Activated T-cell treated with anti-CD3 and anti-CD28 coated beads, Interleukin-2, amount 50 U/mL, for 72 hours (primary cell): ENCODE data around the gene SH3TC2. TPM values are rescaled to one million over a fixed set of nuclear protein-coding genes. Genes with fewer than 3 reads are reported as not detected.

Source experiments
- ATAC-seq, 2 donors: fragments of 150-1000 bp; cut with Tn5 transposase; replicated peaks in 1 of 2; 2 replicates each; pipeline ENCODE4 v1.10.0; 2021; ENCODE audit warnings: moderate library complexity in 2 of 2, mild to moderate bottlenecking in 1 of 2
- DNase-seq, 2 donors: peaks; one replicate each; pipeline ENCODE4 v3.0.0; 2021 to 2022; ENCODE audit warnings: mixed read lengths in 1 of 2
- H3K27ac Mint-ChIP-seq: one replicate; pipeline ENCODE4 v1.8.0; 2022; ENCODE audit warnings: mild to moderate bottlenecking, moderate library complexity, mixed read lengths
- H3K27me3 Mint-ChIP-seq: one replicate; pipeline ENCODE4 v1.8.0; 2022; ENCODE audit warnings: low read depth, mixed read lengths
- H3K36me3 Mint-ChIP-seq, 2 donors: one replicate each; pipeline ENCODE4 v1.8.0; 2022; ENCODE audit warnings: mixed read lengths in 2 of 2, mild to moderate bottlenecking in 1 of 2; ENCODE audit not compliant: insufficient read depth in 2 of 2
- H3K4me1 Mint-ChIP-seq: one replicate; pipeline ENCODE4 v1.8.0; 2022; ENCODE audit warnings: low read depth, mixed read lengths
- H3K4me3 Mint-ChIP-seq, 2 donors: one replicate each; pipeline ENCODE4 v1.8.0; 2022; ENCODE audit warnings: mild to moderate bottlenecking in 2 of 2, mixed read lengths in 2 of 2, moderate library complexity in 2 of 2
- H3K9me3 Mint-ChIP-seq, 2 donors: one replicate each; pipeline ENCODE4 v1.8.0; 2022; ENCODE audit warnings: mixed read lengths in 2 of 2
- total RNA-seq, 2 donors: library from RNA; stranded (reverse); gene quantifications; one replicate each; pipeline ENCODE4 v1.2.3, GENCODE V29; 2022

Gene SH3TC2
- total RNA-seq, 2 donors from 2014 or later = 0.24 TPM; not detected in 1

- Mint-ChIP-seq H3K4me3 (no peak overlapping the region), H3K27ac (no peak overlapping the region), H3K4me1 (peaks cover 5% of the 10 kb centered on the region), H3K9me3 (no peaks in the 10 kb centered on the region), H3K36me3 (no peaks in the 10 kb centered on the region), H3K27me3 (peaks cover 13% of the 10 kb centered on the region)
- DNase-seq (no peak), ATAC-seq (no peak)
Observed at GRCh38 chr5:148966938-148967337, 95.9 kb downstream of the SH3TC2 start.

DNA sequence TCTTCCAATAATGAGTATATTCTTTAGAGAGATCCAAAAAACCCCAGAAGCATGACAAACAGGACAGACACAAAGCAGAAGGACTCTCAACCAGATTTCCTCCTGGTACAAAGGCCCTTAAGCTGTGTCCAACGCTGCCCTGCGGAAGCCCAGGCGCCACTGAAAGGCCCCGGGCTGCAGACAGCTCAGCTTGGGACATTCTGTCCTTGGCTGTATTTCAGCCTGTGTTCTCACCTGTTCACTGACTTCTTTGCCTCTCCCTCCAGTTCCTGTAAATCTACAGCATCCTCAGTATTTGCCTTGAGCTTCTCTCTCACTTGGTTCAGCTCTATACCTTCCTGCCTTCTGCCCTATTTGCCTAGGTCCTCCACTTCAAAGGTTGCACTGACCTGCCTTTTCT lies 96.5 kb downstream of the SH3TC2 start:
- Mint-ChIP-seq H3K27ac (no peak overlapping the region), H3K9me3 (no peaks in the 10 kb centered on the region), H3K27me3 (peaks cover 13% of the 10 kb centered on the region), H3K4me3 (no peak overlapping the region), H3K4me1 (peaks cover 5% of the 10 kb centered on the region), H3K36me3 (no peaks in the 10 kb centered on the region)
- no peak for ATAC-seq
- no peak for DNase-seq

DNA sequence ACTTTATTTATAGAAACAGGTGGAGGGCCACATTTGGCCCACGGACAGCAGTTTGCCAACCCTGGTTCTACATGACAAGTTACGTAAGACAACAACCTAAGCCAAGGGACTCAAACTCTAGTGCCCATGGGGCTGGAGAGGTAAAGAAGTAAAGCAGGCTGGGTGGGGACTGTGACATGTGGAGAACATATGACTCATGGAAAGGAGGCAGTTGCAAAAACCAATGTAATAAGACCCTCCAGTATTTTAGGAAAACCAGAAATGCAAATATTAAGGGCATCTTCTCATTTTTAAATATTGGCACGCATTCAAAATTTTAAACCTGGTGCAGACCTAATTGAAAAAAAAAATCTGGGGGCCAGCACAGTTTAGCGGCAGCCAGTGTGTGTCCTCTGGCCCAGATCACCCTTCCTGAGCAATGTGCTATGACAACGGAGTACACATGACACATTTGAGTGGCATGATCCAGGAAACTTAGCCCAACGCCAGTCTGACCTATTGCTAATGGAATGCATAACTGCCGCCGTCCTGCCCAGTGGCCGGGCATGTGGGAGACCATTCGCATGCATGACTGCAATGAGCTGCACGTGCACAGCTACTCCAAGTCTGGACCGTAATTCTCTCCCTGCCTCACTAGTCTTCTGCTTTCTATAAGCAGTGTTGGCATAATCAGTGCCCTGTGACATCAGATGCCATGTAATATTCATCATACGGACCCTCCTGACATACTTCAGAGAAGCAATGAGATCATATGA lies 97.2 kb downstream of the SH3TC2 start:
- ATAC-seq = no peak

GRCh38 chr5:148963664-148964063 lies 99.2 kb downstream of the SH3TC2 start:
- Mint-ChIP-seq H3K36me3 (no peaks in the 10 kb centered on the region), H3K4me1 (peaks cover 5% of the 10 kb centered on the region), H3K27ac (no peak overlapping the region), H3K9me3 (no peaks in the 10 kb centered on the region), H3K4me3 (no peak overlapping the region), H3K27me3 (peaks cover 22% of the 10 kb centered on the region)
- DNase-seq (no peak), ATAC-seq (no peak)

More for the DNA sequence above, 97.2 kb downstream of the SH3TC2 start:
- H3K4me3 Mint-ChIP-seq = no peak overlapping the region
- no peak for DNase-seq
- H3K9me3 Mint-ChIP-seq = no peaks in the 10 kb centered on the region
- H3K4me1 Mint-ChIP-seq = peaks cover 5% of the 10 kb centered on the region
- H3K27me3 Mint-ChIP-seq = peaks cover 13% of the 10 kb centered on the region
- H3K36me3 Mint-ChIP-seq = no peaks in the 10 kb centered on the region
- no peak overlapping the region for H3K27ac Mint-ChIP-seq

- Mint-ChIP-seq H3K27ac (no peak overlapping the region), H3K27me3 (peaks cover 29% of the 10 kb centered on the region), H3K4me3 (no peak overlapping the region), H3K9me3 (no peaks in the 10 kb centered on the region), H3K4me1 (peaks cover 5% of the 10 kb centered on the region), H3K36me3 (no peaks in the 10 kb centered on the region)
- ATAC-seq (no peak), DNase-seq (no peak)
Observed at GRCh38 chr5:148962761-148963324, 100.0 kb downstream of the SH3TC2 start.

DNA sequence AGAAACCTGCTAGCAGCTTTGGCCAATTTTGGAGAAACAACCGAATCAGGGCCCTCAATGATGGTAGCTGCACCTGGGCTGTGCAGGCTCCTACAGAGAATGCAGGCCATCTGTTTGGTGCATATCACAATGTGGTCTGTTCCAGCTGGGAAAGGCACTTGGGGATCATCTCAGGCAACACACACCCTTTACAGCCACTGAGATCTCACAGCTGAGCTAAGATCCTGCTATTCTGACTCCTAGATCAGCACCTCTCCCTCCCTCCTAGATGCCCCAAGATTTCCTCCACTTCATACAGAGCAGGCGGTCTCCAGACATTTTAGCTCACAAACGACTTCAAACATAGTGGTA lies 100.7 kb downstream of the SH3TC2 start:
- Mint-ChIP-seq H3K36me3 (no peaks in the 10 kb centered on the region), H3K9me3 (no peaks in the 10 kb centered on the region), H3K4me3 (no peak overlapping the region), H3K27me3 (peaks cover 30% of the 10 kb centered on the region), H3K27ac (no peak overlapping the region), H3K4me1 (peaks cover 5% of the 10 kb centered on the region)
- DNase-seq (no peak), ATAC-seq (no peak)

GRCh38 chr5:148961261-148962199 lies 101.3 kb downstream of the SH3TC2 start:
- no peaks in the 10 kb centered on the region for H3K9me3 Mint-ChIP-seq
- no peaks in the 10 kb centered on the region for H3K36me3 Mint-ChIP-seq
- ATAC-seq (no peak), DNase-seq (no peak)
- H3K27me3 Mint-ChIP-seq = peaks cover 26% of the 10 kb centered on the region
- H3K27ac Mint-ChIP-seq = no peak overlapping the region
- H3K4me1 Mint-ChIP-seq = peaks cover 5% of the 10 kb centered on the region
- no peak overlapping the region for H3K4me3 Mint-ChIP-seq

- no peak for DNase-seq
- ATAC-seq = no peak
- Mint-ChIP-seq H3K27ac (no peak overlapping the region), H3K4me1 (peaks cover 5% of the 10 kb centered on the region), H3K4me3 (no peak overlapping the region), H3K27me3 (peaks cover 24% of the 10 kb centered on the region), H3K36me3 (no peaks in the 10 kb centered on the region), H3K9me3 (no peaks in the 10 kb centered on the region)
Observed at GRCh38 chr5:148960070-148960769, 102.6 kb downstream of the SH3TC2 start.

DNA sequence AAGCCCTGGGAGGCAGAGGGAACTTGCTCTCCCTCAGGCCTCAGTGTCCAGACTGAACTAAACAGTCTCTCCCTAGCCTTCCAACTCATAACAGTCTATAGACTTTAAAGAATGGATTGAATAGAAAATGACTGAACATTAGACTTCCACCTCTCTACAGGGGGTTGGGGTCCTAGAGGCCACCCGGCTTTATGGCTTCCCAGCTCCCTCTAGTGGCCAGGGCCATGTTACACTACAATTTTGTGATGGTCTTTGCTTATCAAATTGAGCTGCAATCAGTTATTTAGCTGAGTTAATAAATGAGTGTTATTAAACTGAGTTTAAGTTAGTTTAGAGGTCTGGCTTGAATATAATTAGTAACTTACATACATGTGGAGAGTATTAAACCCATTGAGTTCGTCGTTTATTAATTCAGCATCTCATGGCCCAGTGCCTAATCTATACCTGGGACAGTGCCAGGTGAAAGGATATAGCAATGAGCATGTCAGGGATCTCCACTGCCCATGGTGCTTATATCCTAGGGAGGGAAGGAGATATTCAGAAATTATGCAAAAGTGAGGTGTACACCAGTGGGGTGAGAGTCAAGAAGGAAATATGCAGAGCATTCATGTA lies 105.2 kb downstream of the SH3TC2 start:
- H3K9me3 Mint-ChIP-seq = no peaks in the 10 kb centered on the region
- H3K27ac Mint-ChIP-seq = no peak overlapping the region
- peaks cover 23% of the 10 kb centered on the region for H3K27me3 Mint-ChIP-seq
- peak; percentile 44 to 60 for ATAC-seq
- no peaks in the 10 kb centered on the region for H3K36me3 Mint-ChIP-seq
- DNase-seq = peak; percentile 43 to 54
- H3K4me3 Mint-ChIP-seq = no peak overlapping the region
- H3K4me1 Mint-ChIP-seq = no peaks in the 10 kb centered on the region

DNA sequence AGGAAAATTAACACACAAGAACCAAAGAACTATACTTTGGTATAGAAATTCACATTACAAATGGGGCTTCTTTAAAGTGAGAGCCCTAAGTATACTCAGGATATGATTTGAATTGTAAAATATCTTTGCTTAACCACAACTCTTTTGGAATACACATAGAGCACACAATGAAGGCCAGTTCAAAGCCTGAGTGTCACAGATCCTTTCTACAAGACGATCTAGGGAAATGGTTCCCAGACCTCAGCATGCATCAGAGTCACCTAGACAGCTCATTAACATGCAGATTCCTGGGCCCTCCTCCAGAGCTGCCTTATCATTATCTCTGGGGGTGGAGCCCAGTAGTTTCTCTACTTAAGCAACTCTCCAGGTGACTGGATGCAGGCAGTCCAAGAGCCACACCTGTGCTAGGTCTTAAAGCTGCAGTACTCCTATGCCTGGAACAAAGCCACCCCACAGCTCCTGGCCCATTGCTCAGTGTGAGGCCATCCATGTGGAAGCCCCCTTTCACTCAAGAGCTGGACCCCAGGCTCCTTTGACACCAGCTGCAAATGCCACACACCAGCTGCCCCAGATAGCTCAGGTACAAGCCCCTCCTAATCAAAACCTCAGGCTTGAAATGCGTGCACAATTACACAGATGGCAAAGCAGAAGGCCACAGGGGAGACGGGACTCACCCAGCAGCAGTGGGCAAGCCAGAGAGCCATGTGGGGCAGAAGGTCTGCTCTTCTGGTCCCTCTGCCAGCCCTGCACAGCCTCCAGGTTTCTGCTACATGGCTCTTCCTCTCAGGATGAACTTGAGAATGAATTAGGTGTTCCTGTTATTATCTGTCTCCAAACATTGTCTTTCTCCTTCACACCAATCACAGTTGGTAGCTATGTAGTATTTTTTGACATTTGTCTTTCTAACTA lies 106.1 kb downstream of the SH3TC2 start:
- Mint-ChIP-seq H3K4me3 (no peak overlapping the region), H3K9me3 (no peaks in the 10 kb centered on the region), H3K36me3 (no peaks in the 10 kb centered on the region), H3K27me3 (peaks cover 22% of the 10 kb centered on the region), H3K27ac (no peak overlapping the region), H3K4me1 (no peaks in the 10 kb centered on the region)
- DNase-seq (no peak), ATAC-seq (no peak)
